GM23338 (cell line): ENCODE measurements around the gene MAP7D3. TPM values are rescaled to one million over a fixed set of nuclear protein-coding genes. Genes with fewer than 3 reads are reported as not detected.

Experiments used
- ATAC-seq: fragments of 200-7000 bp; cut with Tn5 transposase; 3 replicates; pipeline ENCODE4 v1.9.1; 2020
- DNase-seq: peaks from one replicate; pipeline ENCODE4 v3.0.0-alpha.2; 2015; ENCODE audit warnings: low spot score
- H2AFZ ChIP-seq: fragments of 200-600 bp; sonication (generic); 2 replicates; pipeline ENCODE4 v1.8.0; 2016; ENCODE audit warnings: antibody characterized with exemption, mild to moderate bottlenecking, moderate library complexity
- H3F3A ChIP-seq: fragments of 200-600 bp; sonication (generic); replicated peaks from 2 replicates; pipeline ENCODE4 v1.8.0; 2017; ENCODE audit warnings: antibody characterized with exemption, mixed run types, low read depth
- H3K27ac ChIP-seq: fragments of 200-600 bp; sonication (generic); 2 replicates; pipeline ENCODE4 v1.6.1; 2016; ENCODE audit warnings: low read depth
- H3K27me3 ChIP-seq: fragments of 200-600 bp; sonication (generic); 2 replicates; pipeline ENCODE4 v1.8.0; 2016; ENCODE audit warnings: mild to moderate bottlenecking, mixed run types, moderate library complexity; ENCODE audit not compliant: insufficient read depth
- H3K36me3 ChIP-seq: fragments of 200-600 bp; sonication (generic); 2 replicates; pipeline ENCODE4 v1.8.0; 2016; ENCODE audit warnings: mild to moderate bottlenecking; ENCODE audit not compliant: insufficient read depth
- H3K4me1 ChIP-seq: fragments of 200-600 bp; sonication (generic); 2 replicates; pipeline ENCODE4 v1.8.0; 2016; ENCODE audit warnings: mild to moderate bottlenecking, moderate library complexity; ENCODE audit not compliant: insufficient read depth
- H3K4me2 ChIP-seq: fragments of 200-600 bp; sonication (generic); 2 replicates; pipeline ENCODE4 v1.7.1; 2017; ENCODE audit warnings: mixed run types
- H3K4me3 ChIP-seq: fragments of 200-600 bp; sonication (generic); 2 replicates; pipeline ENCODE4 v1.6.1; 2016; ENCODE audit warnings: mixed run types
- H3K79me2 ChIP-seq: fragments of 200-600 bp; sonication (generic); replicated peaks from 2 replicates; pipeline ENCODE4 v1.8.0; 2017; ENCODE audit warnings: mild to moderate bottlenecking; ENCODE audit not compliant: insufficient read depth
- H3K9me2 ChIP-seq: fragments of 200-600 bp; sonication (generic); 2 replicates; pipeline ENCODE4 v1.8.0; 2017; ENCODE audit not compliant: insufficient read depth
- H4K20me1 ChIP-seq: fragments of 200-600 bp; sonication (generic); replicated peaks from 2 replicates; pipeline ENCODE4 v1.8.0; 2017; ENCODE audit warnings: mild to moderate bottlenecking; ENCODE audit not compliant: insufficient read depth
- H3K27ac Mint-ChIP-seq: 2 replicates; pipeline ENCODE4 v1.8.0; 2020; ENCODE audit warnings: inconsistent platforms, mild to moderate bottlenecking, moderate library complexity, mixed read lengths
- H3K27me3 Mint-ChIP-seq: 3 replicates; pipeline ENCODE4 v1.8.0; 2022; ENCODE audit warnings: low read depth, mild to moderate bottlenecking, moderate library complexity, mixed read lengths, inconsistent platforms; ENCODE audit not compliant: insufficient read depth, poor library complexity
- H3K36me3 Mint-ChIP-seq: 3 replicates; pipeline ENCODE4 v1.8.0; 2021; ENCODE audit warnings: low read depth, mild to moderate bottlenecking, inconsistent platforms, moderate library complexity, mixed read lengths
- H3K4me1 Mint-ChIP-seq: 3 replicates; pipeline ENCODE4 v1.8.0; 2020; ENCODE audit warnings: mild to moderate bottlenecking, inconsistent platforms, mixed read lengths
- H3K4me3 Mint-ChIP-seq: 3 replicates; pipeline ENCODE4 v1.8.0; 2021; ENCODE audit warnings: moderate library complexity, mild to moderate bottlenecking, inconsistent platforms, mixed read lengths
- H3K9me3 Mint-ChIP-seq: 3 replicates; pipeline ENCODE4 v1.8.0; 2020; ENCODE audit warnings: moderate library complexity, mild to moderate bottlenecking, inconsistent platforms, mixed read lengths
- NANOG ChIP-seq: IDR thresholded peaks from 2 replicates; pipeline ENCODE4 v1.6.1; 2016; ENCODE audit warnings: antibody characterized with exemption, borderline replicate concordance
- POLR2AphosphoS5 ChIP-seq: IDR thresholded peaks from 2 replicates; pipeline ENCODE4 v1.6.1; 2016; ENCODE audit warnings: antibody characterized with exemption, low read depth
- ZNF331 ChIP-seq: fragments of 250-450 bp; sonication (Bioruptor Pico); IDR thresholded peaks from 2 replicates; pipeline ENCODE4 v1.5.0; 2020; ENCODE audit warnings: low read depth, mild to moderate bottlenecking, moderate library complexity
- ZNF462 ChIP-seq: fragments of 250-450 bp; sonication (Bioruptor Pico); IDR thresholded peaks from 2 replicates; pipeline ENCODE4 v1.5.0; 2020; ENCODE audit warnings: mild to moderate bottlenecking, moderate library complexity
- polyA plus RNA-seq: library from polyadenylated mRNA; unstranded; fragments of >200 nt; fragmentation: Nextera tagmentation; extraction: Ambion mirVana; gene quantifications from 2 replicates; pipeline ENCODE4 v1.2.1, GENCODE V29; 2016
- total RNA-seq: library from RNA; depleted of rRNA; stranded (reverse); fragments of >200 nt; shearing (Covaris generic); gene quantifications from 2 replicates; pipeline ENCODE4 v1.2.3, GENCODE V29; 2014
- TF ChIP-seq, protein P1 (sequence below), 2 experiments: fragments of 200-600 bp in 1 of 2; sonication (generic) in 1 of 2; conservative IDR thresholded peaks; 2 replicates each; pipeline versions ENCODE4 v1.5.1 to v1.6.1; 2016 to 2017; ENCODE audit warnings: antibody characterized with exemption in 2 of 2, low read depth in 2 of 2, mild to moderate bottlenecking in 2 of 2, moderate library complexity in 1 of 2
- TF ChIP-seq, protein P2 (sequence below): IDR thresholded peaks from 2 replicates; pipeline ENCODE4 v1.6.1; 2016; ENCODE audit warnings: antibody characterized with exemption
- TF ChIP-seq, protein P3 (sequence below): IDR thresholded peaks from one replicate; pipeline ENCODE4 v1.6.1; 2018; ENCODE audit warnings: antibody characterized with exemption; ENCODE audit not compliant: unreplicated experiment

The MAP7D3 gene
- total and polyA plus RNA-seq, 2 experiments from 2014 or later: 14.5 to 33.4 TPM

- no peak for TF ChIP-seq POLR2AphosphoS5
Observed at GRCh38 chrX:136266828-136267227, 15.6 kb upstream of the MAP7D3 start (continued).

GRCh38 chrX:136262812-136263315, 11.7 kb upstream of the MAP7D3 start:
- no peak overlapping the region for H3K27ac ChIP-seq
- Mint-ChIP-seq H3K4me1 (peaks cover 10% of the 10 kb centered on the region), H3K9me3 (no peaks in the 10 kb centered on the region), H3K27me3 (peaks cover 4% of the 10 kb centered on the region), H3K36me3 (no peaks in the 10 kb centered on the region), H3K27ac (no peak overlapping the region), H3K4me3 (no peak overlapping the region)
- H3K4me3 ChIP-seq: no peak overlapping the region
- H3K4me1 ChIP-seq: no peaks in the 10 kb centered on the region
- TF ChIP-seq ZNF331 (CRISPR knock-in tag): no peak
- TF ChIP-seq, protein P1, sequence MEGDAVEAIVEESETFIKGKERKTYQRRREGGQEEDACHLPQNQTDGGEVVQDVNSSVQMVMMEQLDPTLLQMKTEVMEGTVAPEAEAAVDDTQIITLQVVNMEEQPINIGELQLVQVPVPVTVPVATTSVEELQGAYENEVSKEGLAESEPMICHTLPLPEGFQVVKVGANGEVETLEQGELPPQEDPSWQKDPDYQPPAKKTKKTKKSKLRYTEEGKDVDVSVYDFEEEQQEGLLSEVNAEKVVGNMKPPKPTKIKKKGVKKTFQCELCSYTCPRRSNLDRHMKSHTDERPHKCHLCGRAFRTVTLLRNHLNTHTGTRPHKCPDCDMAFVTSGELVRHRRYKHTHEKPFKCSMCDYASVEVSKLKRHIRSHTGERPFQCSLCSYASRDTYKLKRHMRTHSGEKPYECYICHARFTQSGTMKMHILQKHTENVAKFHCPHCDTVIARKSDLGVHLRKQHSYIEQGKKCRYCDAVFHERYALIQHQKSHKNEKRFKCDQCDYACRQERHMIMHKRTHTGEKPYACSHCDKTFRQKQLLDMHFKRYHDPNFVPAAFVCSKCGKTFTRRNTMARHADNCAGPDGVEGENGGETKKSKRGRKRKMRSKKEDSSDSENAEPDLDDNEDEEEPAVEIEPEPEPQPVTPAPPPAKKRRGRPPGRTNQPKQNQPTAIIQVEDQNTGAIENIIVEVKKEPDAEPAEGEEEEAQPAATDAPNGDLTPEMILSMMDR (conservative IDR thresholded peaks at IDR 0.05; ENCODE audit: low read depth in 2 of 2): peak in 1 of 2 experiments; percentile 21; a peak in 1 of 4 replicates
- peak; percentile 65 for ATAC-seq
- peak; percentile 46 for DNase-seq
- no peaks in the 10 kb centered on the region for H3K36me3 ChIP-seq
- H3K4me2 ChIP-seq: no peak overlapping the region
- no peaks in the 10 kb centered on the region for H3K79me2 ChIP-seq
- no peaks in the 10 kb centered on the region for H4K20me1 ChIP-seq
- no peaks in the 10 kb centered on the region for H3F3A ChIP-seq
- H3K9me2 ChIP-seq: no peaks in the 10 kb centered on the region
- H2AFZ ChIP-seq: no peak overlapping the region
- no peaks in the 10 kb centered on the region for H3K27me3 ChIP-seq

DNA sequence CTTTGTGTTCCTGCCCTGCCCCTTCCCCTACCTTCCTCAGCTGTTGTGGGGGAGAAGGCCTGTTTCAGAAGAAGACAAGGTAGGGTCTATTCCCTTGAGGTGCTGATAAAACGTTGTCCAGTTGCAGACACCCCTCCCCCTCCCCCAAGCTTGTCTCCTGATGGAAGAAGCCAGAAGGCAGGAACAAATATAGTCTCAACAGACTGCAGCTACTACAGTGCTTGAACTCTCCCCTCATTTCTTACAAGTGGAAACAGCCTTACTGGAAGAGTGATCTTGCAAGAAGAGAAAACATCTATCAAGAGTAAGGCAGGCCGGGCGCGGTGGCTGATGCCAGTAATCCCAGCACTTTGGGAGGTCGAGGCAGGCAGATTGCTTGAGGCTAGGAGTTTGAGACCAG, 11.0 kb upstream of the MAP7D3 start:
- DNase-seq (no peak), ATAC-seq (no peak)
- H3K4me1 ChIP-seq: no peaks in the 10 kb centered on the region
- no peaks in the 10 kb centered on the region for H3K36me3 ChIP-seq
- no peaks in the 10 kb centered on the region for H3K79me2 ChIP-seq
- peaks cover 10% of the 10 kb centered on the region for H3K4me1 Mint-ChIP-seq
- no peaks in the 10 kb centered on the region for H3K9me3 Mint-ChIP-seq
- no peak overlapping the region for H2AFZ ChIP-seq
- no peaks in the 10 kb centered on the region for H3F3A ChIP-seq
- H4K20me1 ChIP-seq: no peaks in the 10 kb centered on the region
- no peak overlapping the region for H3K27ac ChIP-seq
- H3K4me3 ChIP-seq: no peak overlapping the region
- no peak overlapping the region for H3K4me2 ChIP-seq
- H3K4me3 Mint-ChIP-seq: no peak overlapping the region
- no peaks in the 10 kb centered on the region for H3K27me3 ChIP-seq
- H3K9me2 ChIP-seq: no peaks in the 10 kb centered on the region
- no peaks in the 10 kb centered on the region for H3K36me3 Mint-ChIP-seq
- H3K27ac Mint-ChIP-seq: no peak overlapping the region
- peaks cover 4% of the 10 kb centered on the region for H3K27me3 Mint-ChIP-seq
- TF ChIP-seq ZNF462 (CRISPR knock-in tag) (no peak), POLR2AphosphoS5 (no peak), NANOG (no peak)
- TF ChIP-seq, protein P2, sequence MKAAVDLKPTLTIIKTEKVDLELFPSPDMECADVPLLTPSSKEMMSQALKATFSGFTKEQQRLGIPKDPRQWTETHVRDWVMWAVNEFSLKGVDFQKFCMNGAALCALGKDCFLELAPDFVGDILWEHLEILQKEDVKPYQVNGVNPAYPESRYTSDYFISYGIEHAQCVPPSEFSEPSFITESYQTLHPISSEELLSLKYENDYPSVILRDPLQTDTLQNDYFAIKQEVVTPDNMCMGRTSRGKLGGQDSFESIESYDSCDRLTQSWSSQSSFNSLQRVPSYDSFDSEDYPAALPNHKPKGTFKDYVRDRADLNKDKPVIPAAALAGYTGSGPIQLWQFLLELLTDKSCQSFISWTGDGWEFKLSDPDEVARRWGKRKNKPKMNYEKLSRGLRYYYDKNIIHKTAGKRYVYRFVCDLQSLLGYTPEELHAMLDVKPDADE: no peak
- TF ChIP-seq, protein P3, sequence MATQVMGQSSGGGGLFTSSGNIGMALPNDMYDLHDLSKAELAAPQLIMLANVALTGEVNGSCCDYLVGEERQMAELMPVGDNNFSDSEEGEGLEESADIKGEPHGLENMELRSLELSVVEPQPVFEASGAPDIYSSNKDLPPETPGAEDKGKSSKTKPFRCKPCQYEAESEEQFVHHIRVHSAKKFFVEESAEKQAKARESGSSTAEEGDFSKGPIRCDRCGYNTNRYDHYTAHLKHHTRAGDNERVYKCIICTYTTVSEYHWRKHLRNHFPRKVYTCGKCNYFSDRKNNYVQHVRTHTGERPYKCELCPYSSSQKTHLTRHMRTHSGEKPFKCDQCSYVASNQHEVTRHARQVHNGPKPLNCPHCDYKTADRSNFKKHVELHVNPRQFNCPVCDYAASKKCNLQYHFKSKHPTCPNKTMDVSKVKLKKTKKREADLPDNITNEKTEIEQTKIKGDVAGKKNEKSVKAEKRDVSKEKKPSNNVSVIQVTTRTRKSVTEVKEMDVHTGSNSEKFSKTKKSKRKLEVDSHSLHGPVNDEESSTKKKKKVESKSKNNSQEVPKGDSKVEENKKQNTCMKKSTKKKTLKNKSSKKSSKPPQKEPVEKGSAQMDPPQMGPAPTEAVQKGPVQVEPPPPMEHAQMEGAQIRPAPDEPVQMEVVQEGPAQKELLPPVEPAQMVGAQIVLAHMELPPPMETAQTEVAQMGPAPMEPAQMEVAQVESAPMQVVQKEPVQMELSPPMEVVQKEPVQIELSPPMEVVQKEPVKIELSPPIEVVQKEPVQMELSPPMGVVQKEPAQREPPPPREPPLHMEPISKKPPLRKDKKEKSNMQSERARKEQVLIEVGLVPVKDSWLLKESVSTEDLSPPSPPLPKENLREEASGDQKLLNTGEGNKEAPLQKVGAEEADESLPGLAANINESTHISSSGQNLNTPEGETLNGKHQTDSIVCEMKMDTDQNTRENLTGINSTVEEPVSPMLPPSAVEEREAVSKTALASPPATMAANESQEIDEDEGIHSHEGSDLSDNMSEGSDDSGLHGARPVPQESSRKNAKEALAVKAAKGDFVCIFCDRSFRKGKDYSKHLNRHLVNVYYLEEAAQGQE: no peak
